Right cardiac atrium (tissue), 5 donors: ENCODE measurements around the gene DNAH5. TPM values are rescaled to one million over a fixed set of nuclear protein-coding genes. Genes with fewer than 3 reads are reported as not detected.

Experiments
- ATAC-seq, 2 donors: fragments of 200-7000 bp; cut with Tn5 transposase; one replicate each; pipeline versions ENCODE4 v1.8.0 to v1.9.1; 2020; ENCODE audit warnings: moderate library complexity in 2 of 2, mild to moderate bottlenecking in 1 of 2
- DNase-seq, 3 donors: peaks; one replicate each; pipeline ENCODE4 v3.0.0-alpha.2; 2020
- H3K27ac ChIP-seq: one replicate; pipeline ENCODE4 v1.5.1; 2013; ENCODE audit warnings: mild to moderate bottlenecking, low read length, control low read depth, moderate library complexity
- H3K27me3 ChIP-seq: one replicate; pipeline ENCODE4 v1.6.1; 2013; ENCODE audit not compliant: control insufficient read depth, insufficient read depth
- H3K4me1 ChIP-seq: one replicate; pipeline ENCODE4 v1.6.1; 2013; ENCODE audit warnings: low read length; ENCODE audit not compliant: control insufficient read depth, insufficient read depth
- H3K4me3 ChIP-seq: one replicate; pipeline ENCODE4 v1.5.1; 2013; ENCODE audit warnings: low read length, control low read depth
- H3K9me3 ChIP-seq: one replicate; pipeline ENCODE4 v1.6.1; 2013; ENCODE audit warnings: low read length; ENCODE audit not compliant: control insufficient read depth
- WGBS: extraction: QIAGEN DNeasy Blood & Tissue Kit; methylation state at CpG from one replicate; pipeline ENCODE4 v1.1.7; 2013; 5-methylcytosine and 5-hydroxymethylcytosine counted together
- intact Hi-C, 4 donors: fragments of 100-400 bp; cut with DNase I; formaldehyde crosslinking; loops; one replicate each; pipeline versions ENCODE4 v1.11.0 to v1.14.0; 2022 to 2023
- polyA plus RNA-seq: library from polyadenylated mRNA; stranded (reverse); fragments of 200-250 nt; gene quantifications from one replicate; pipeline ENCODE4 v1.2.3, GENCODE V29; 2013
- total RNA-seq, 4 donors: library from RNA; stranded (reverse); fragmentation: NEBNext Ultra II Directional; extraction: Animal tissue kit (Norgen Biotek cat#: 25700); gene quantifications; one replicate each; pipeline ENCODE4 v1.2.1, GENCODE V29; 2021
- donor health status: healthy with polysubstance abuse.
- donor health status: DM: no; HTN: yes; CAD: no.
- donor health status: DM: no; HTN: no; CAD: no.
- donor health status: DM: no; HTN: yes; CAD: no; lungs with severe emphysema.
- donor health status: DM: yes; HTN: yes; CAD: no.

The DNAH5 gene
- total and polyA plus RNA-seq, 5 donors, result 0.02 to 0.61 (median 0.12) TPM

DNA sequence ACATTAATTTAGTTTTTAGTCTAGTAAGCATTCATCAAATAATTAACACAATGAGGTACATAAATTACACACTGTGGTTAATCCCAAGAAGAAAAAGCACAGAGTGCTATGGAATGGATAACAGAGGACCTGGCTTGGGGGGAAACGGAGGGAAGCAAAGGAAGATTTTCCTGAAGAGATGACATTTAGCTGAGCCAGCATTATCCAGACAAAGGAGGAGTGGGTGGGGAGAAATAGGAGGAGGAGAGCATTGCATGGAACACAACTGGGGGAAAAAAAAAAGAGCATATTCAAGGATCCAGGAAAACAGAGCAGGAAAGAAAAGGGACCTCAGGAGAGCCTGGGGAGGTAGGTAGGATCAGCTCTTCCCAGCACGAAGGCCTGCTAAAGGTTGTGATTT lies 170.8 kb downstream of the DNAH5 start:
- no peak overlapping the region for H3K4me3 ChIP-seq
- WGBS, result 57% methylated on average over 2 of the region's 2 CpGs
- H3K27me3 ChIP-seq, result no peaks in the 10 kb centered on the region
- H3K4me1 ChIP-seq, result no peaks in the 10 kb centered on the region
- peaks cover 2% of the 10 kb centered on the region for H3K9me3 ChIP-seq
- intact Hi-C loops, result no loop called here
- H3K27ac ChIP-seq, result no peak overlapping the region
- ATAC-seq, result no peak
- DNase-seq, result no peak

DNA sequence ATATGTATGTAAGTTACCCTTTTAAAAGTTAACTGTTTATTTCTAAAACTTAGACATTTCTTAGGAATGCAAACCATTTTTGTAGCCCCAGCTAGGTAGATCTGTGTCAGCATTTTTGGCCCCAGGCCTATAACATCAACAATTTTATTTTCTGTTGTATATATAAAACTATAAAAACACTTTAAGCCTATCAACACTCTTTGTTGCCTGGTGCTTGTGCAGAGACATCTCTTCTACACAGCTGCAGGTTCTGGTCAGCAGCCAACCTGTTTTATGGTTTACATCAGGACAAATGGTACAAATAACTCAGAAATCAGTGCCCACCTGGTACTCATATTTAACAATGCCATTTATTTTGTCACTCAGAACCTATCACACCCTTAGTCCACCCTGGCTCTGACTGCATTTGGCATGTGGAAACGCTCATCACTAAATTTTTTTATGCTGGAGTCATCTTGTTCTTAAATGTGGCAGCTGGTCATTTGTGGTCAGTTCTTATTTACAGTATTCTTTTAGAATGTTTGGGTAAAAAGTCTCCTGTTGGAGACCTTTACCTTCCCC lies 173.4 kb downstream of the DNAH5 start:
- WGBS, result 68% methylated on average over 1 of the region's 1 CpG
- Histone ChIP-seq H3K9me3 (no peaks in the 10 kb centered on the region), H3K4me1 (no peaks in the 10 kb centered on the region), H3K27me3 (no peaks in the 10 kb centered on the region), H3K27ac (no peak overlapping the region), H3K4me3 (no peak overlapping the region)
- intact Hi-C loops, result no loop called here
- ATAC-seq (no peak), DNase-seq (no peak)

DNA sequence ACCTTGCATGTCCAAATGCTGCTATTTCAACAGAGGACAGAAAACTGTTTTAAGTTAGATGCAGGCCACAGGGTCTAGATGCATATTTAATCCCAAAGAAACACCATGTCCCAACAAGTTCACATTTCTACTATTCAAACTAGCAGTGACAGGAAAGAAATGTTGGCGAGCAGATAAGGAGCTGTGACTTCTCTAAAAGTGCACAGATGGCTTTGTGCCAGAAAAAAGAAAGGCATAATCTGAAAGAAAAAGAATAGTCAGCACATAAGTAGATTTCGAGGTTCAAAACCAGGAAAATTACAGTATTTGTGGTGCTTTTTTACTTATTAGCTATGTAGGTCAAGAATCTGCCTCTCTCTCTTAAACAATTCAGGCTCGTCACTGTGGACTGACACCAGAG lies 178.3 kb downstream of the DNAH5 start:
- DNase-seq (no peak), ATAC-seq (no peak)
- Histone ChIP-seq H3K9me3 (peaks cover 2% of the 10 kb centered on the region), H3K27ac (no peak overlapping the region), H3K4me1 (no peaks in the 10 kb centered on the region), H3K4me3 (no peak overlapping the region), H3K27me3 (no peaks in the 10 kb centered on the region)
- intact Hi-C loops, result no loop called here
- WGBS, result 28% methylated on average over 3 of the region's 3 CpGs

DNA sequence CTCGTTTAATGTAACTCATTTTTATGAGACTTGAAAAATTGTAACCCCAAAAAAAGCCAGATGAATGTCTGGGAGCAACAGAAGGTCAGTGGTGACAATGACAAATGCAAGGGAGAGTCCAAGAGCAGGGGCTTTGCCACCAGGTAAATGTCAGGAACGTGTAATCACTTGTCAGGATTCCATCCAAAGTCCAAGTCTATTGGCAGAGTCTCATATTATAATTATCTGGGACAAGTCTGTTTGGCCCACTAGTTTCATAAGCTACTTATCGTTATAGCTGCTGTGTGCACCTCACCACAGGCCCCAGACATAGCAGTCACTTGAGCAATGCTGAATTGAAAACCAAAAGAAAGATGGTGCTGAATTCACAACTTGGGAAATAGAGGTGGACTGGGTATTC lies 180.8 kb downstream of the DNAH5 start:
- 57% methylated on average over 3 of the region's 3 CpGs for WGBS
- DNase-seq (no peak), ATAC-seq (no peak)
- intact Hi-C loops, result no loop called here
- Histone ChIP-seq H3K27ac (no peak overlapping the region), H3K4me1 (no peaks in the 10 kb centered on the region), H3K4me3 (no peak overlapping the region), H3K9me3 (peaks cover 3% of the 10 kb centered on the region), H3K27me3 (no peaks in the 10 kb centered on the region)

DNA sequence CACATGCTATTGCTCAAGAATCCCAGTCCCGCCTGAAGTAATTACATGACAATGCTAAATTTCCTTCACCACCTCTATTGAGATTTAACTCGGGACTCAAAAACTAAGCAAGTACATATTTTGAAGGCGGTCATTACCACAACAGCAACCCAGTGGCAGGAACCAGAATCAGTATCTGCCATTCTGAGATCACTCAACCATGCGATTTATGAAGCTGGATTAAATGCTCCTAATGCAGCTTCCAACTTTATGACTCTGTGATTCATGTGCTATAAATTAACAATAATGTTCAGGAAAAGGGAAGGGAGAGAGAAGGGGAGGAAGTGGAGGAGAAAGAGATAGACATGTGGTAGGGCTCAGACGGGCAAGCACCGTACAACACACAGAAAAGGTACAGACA lies 194.7 kb downstream of the DNAH5 start:
- peaks cover 2% of the 10 kb centered on the region for H3K9me3 ChIP-seq
- H3K4me3 ChIP-seq, result no peak overlapping the region
- H3K4me1 ChIP-seq, result no peaks in the 10 kb centered on the region
- no peak for ATAC-seq
- WGBS, result 69% methylated on average over 6 of the region's 6 CpGs
- no peak overlapping the region for H3K27ac ChIP-seq
- intact Hi-C loops, result no loop called here
- DNase-seq, result no peak
- H3K27me3 ChIP-seq, result no peaks in the 10 kb centered on the region

DNA sequence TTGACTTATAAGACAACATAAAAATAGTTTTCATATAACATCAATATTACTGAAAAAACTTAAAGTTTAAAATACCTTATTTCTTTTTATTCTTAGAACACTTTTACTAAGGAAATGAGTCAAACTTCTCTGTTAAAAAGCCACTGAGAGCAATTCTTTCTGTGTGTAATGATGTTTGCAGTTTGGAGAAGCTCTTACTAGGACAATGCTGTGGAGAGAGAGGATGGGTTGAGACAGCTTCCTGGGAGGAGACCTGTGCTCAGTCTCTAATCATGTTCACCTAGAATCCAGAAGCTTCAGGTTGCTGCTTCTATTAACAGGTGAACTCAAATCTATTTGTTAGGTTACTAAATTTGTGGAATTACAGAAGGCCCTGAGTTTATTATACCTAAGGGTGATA lies 198.5 kb downstream of the DNAH5 start:
- ATAC-seq (no peak), DNase-seq (no peak)
- Histone ChIP-seq H3K27ac (no peak overlapping the region), H3K4me1 (no peaks in the 10 kb centered on the region), H3K4me3 (no peak overlapping the region), H3K27me3 (no peaks in the 10 kb centered on the region), H3K9me3 (peaks cover 2% of the 10 kb centered on the region)
- intact Hi-C loops, result no loop called here

DNA sequence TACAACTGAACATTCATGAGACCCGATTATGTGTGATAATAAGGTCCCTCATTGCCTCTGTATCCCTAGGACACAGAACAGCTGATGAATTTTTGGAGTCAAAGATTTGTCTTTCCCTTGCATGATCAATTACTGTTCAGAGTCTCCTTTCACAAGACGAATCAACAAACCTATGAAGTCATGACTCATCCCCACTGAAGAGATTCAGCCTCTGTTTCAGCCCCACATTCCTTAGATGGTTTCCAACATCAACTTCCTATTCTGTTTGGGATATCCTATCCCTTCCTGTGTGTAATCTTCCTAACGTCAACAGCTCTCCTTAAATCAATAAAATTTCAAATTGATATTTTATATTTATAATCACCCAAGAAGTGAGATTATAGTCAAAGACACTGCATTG lies 199.0 kb downstream of the DNAH5 start:
- Histone ChIP-seq H3K9me3 (peaks cover 2% of the 10 kb centered on the region), H3K27me3 (no peaks in the 10 kb centered on the region), H3K4me1 (no peaks in the 10 kb centered on the region), H3K4me3 (no peak overlapping the region), H3K27ac (no peak overlapping the region)
- intact Hi-C loops, result no loop called here
- DNase-seq (no peak), ATAC-seq (no peak)
- WGBS, result 28% methylated on average over 3 of the region's 3 CpGs

DNA sequence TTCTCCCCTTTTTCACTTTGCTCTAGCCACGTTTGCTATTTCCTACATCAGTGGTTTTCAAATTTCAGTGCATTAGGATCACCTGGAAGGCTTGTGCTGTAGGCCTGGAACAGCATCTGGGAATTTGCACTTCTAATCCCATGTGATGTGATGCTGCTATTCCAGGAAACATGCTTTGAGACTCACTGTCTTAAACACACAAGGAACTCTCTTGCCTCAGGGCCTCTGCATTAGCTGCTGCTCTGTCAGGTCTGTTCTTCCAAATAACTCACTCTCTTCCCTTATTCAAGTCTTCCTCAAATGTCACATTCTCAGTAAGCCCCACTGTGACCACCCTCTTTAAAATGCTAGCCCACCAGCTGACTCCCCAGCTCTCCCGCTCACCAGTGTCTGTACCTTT lies 204.0 kb downstream of the DNAH5 start:
- Histone ChIP-seq H3K27me3 (no peaks in the 10 kb centered on the region), H3K9me3 (peaks cover 4% of the 10 kb centered on the region), H3K27ac (no peak overlapping the region), H3K4me3 (no peak overlapping the region), H3K4me1 (no peaks in the 10 kb centered on the region)
- intact Hi-C loops, result no loop called here
- 58% methylated on average over 2 of the region's 2 CpGs for WGBS
- no peak for DNase-seq
- ATAC-seq, result no peak

DNA sequence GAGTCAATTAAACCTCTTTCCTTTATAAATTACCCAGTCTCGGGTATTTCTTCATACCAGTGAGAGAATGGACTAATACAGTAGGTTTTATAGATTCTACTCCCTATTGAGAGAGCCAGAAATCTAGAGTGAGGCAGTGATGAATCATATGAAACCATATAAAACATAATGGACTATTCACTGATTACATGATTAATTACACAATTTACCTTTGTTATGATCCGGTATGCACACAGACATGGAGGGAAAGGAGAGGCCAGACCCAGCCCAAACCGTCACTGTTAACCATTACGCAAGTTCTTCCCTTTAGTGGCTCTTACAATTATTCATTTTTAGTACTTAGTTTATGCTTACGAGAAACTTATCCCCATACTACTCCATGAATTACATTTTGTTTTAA lies 205.0 kb downstream of the DNAH5 start:
- Histone ChIP-seq H3K9me3 (peaks cover 2% of the 10 kb centered on the region), H3K27me3 (no peaks in the 10 kb centered on the region), H3K4me1 (no peaks in the 10 kb centered on the region), H3K27ac (no peak overlapping the region), H3K4me3 (no peak overlapping the region)
- intact Hi-C loops, result no loop called here
- DNase-seq (no peak), ATAC-seq (no peak)
- 81% methylated on average over 5 of the region's 5 CpGs for WGBS

DNA sequence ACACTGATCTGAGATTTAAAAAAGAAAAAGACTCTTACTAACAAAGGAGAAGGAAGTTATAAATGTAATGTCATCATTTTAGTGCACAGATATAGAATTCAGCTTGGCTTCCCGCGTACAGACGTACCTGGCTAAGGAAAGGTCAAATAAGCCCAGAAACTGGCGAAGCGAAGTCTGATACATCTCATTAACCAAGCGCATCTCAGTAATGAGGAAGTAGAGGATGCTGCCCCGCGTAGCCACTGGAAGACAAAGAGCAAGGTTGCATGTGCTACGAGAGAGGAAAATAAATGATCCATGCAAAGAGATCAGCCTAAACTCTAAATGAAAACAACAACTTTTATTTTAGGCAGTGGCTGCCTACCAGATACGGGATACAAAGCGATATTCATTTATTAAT lies 208.8 kb downstream of the DNAH5 start:
- DNase-seq (no peak), ATAC-seq (no peak)
- 89% methylated on average over 11 of the region's 11 CpGs for WGBS
- Histone ChIP-seq H3K27me3 (no peaks in the 10 kb centered on the region), H3K9me3 (peaks cover 4% of the 10 kb centered on the region), H3K27ac (no peak overlapping the region), H3K4me1 (no peaks in the 10 kb centered on the region), H3K4me3 (no peak overlapping the region)
- intact Hi-C loops, result no loop called here

DNA sequence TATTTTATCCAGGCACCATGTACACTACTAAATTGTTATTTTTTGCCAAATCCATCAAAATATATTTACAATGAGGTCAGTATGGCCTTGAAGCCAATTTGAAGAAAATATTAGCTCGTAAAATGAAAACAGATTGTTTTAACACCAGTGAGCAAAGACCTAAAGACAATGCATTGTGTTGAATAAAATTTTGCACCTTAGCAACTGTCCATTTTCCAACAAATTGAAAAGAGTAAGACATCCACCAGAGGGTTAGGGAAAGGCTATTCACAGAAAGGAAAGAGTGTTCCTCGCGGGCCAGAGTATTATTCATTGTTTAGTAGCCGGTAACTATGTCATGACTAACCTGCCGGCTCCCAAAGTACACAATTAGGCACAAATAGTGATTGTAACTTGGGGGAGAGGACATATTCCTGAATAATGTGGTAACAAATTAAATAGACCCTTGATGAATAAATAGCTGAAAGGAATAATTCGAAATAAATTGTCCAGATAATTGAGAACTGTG lies 213.3 kb downstream of the DNAH5 start:
- Histone ChIP-seq H3K9me3 (peaks cover 3% of the 10 kb centered on the region), H3K4me1 (no peaks in the 10 kb centered on the region), H3K4me3 (no peak overlapping the region), H3K27ac (no peak overlapping the region), H3K27me3 (no peaks in the 10 kb centered on the region)
- 81% methylated on average over 6 of the region's 6 CpGs for WGBS
- no peak for ATAC-seq
- no peak for DNase-seq
- intact Hi-C loops, result no loop called here

DNA sequence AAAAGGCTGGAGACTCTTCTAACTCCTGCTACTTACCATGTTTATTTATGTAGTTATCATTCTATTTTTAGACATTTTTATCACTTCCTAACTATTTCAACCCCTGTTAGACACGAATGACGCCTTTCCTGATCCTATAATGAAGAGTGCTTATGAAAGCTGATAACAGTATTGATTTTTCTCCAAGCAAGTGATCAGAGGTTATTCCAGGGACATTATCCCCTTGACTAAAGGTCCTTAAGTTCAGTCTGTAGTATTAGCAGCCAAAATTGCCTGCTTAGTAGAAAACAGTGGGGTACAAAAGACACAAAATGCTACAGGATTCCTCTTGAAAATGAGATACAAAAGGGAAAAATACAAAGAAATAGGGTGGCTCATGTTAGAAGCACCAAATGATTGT lies 235.6 kb downstream of the DNAH5 start:
- H3K27me3 ChIP-seq, result no peaks in the 10 kb centered on the region
- H3K9me3 ChIP-seq, result no peaks in the 10 kb centered on the region
- H3K4me3 ChIP-seq, result no peak overlapping the region
- intact Hi-C loops, result no loop called here
- no peak for ATAC-seq
- DNase-seq, result no peak
- WGBS, result 20% methylated on average over 2 of the region's 2 CpGs
- no peaks in the 10 kb centered on the region for H3K4me1 ChIP-seq
- no peak overlapping the region for H3K27ac ChIP-seq
